Esophagus squamous epithelium (tissue), 4 donors: ENCODE measurements around the gene SETD1B.

Experiments used
- CTCF ChIP-seq, 6 experiments: fragments of 450-650 bp in 4 of 6; fragments of 200-600 bp in 2 of 6; sonication (generic) in 2 of 6; IDR thresholded peaks; one replicate each; pipeline ENCODE4 v1.5.1; 2016 to 2019; ENCODE audit warnings: antibody characterized with exemption in 6 of 6, mild to moderate bottlenecking in 4 of 6, moderate library complexity in 4 of 6
- POLR2A ChIP-seq, 4 donors: fragments of 450-650 bp; IDR thresholded peaks; one replicate each; pipeline ENCODE4 v1.6.1; 2017; ENCODE audit warnings: antibody characterized with exemption in 4 of 4, mild to moderate bottlenecking in 4 of 4, moderate library complexity in 3 of 4

GRCh38 chr12:121838126-121838525, 34.3 kb downstream of the SETD1B start:
- TF ChIP-seq CTCF (IDR thresholded peaks at IDR 0.05): no peak
- TF ChIP-seq POLR2A (IDR thresholded peaks at IDR 0.05): no peak
